HAP-1 (cell line): Measurements from ENCODE around the gene HOXA9.

Source experiments
- DNase-seq, 2 experiments: peaks; one replicate each; pipeline ENCODE4 v3.0.0-alpha.2; 2016 to 2020; ENCODE audit warnings: low spot score in 2 of 2
- H3K27me3 ChIP-seq: fragments of 250-450 bp; sonication (Bioruptor Pico); 2 replicates; pipeline ENCODE4 v1.5.1; 2020; ENCODE audit warnings: low read depth, mild to moderate bottlenecking, moderate library complexity
- H3K36me3 ChIP-seq: fragments of 250-450 bp; sonication (Bioruptor Pico); replicated peaks from 2 replicates; pipeline ENCODE4 v1.5.1; 2020; ENCODE audit warnings: mild to moderate bottlenecking
- H3K4me1 ChIP-seq: fragments of 250-450 bp; sonication (Bioruptor Pico); 2 replicates; pipeline ENCODE4 v1.5.1; 2020; ENCODE audit warnings: mild to moderate bottlenecking
- H3K4me3 ChIP-seq: fragments of 250-450 bp; sonication (Bioruptor Pico); 2 replicates; pipeline ENCODE4 v1.5.1; 2020; ENCODE audit warnings: mild to moderate bottlenecking, moderate library complexity
- H3K9me3 ChIP-seq: fragments of 250-450 bp; sonication (Bioruptor Pico); 2 replicates; pipeline ENCODE4 v1.5.1; 2020; ENCODE audit warnings: mild to moderate bottlenecking, moderate library complexity
- in situ Hi-C: fragments of 300-500 bp; cut with MboI; formaldehyde crosslinking; loops from 3 replicates; pipeline ENCODE4 v1.14.3; 2020; ENCODE audit warnings: low sequenced_read_pairs, inconsistent platforms, mixed read lengths

HOXA9 gene

GRCh38 chr7:27115221-27116026 is 49.9 kb downstream of the HOXA9 start:
- in situ Hi-C loops, result no loop called here
- Histone ChIP-seq H3K4me3 (peak overlapping the region; percentile 4), H3K36me3 (no peaks in the 10 kb centered on the region), H3K4me1 (peaks cover 32% of the 10 kb centered on the region), H3K27me3 (no peaks in the 10 kb centered on the region), H3K9me3 (no peaks in the 10 kb centered on the region)
- DNase-seq, result peak; percentile 84 to 86

GRCh38 chr7:27114881-27115220 is 50.5 kb downstream of the HOXA9 start:
- H3K9me3 ChIP-seq, result no peaks in the 10 kb centered on the region
- no peak for DNase-seq
- no peaks in the 10 kb centered on the region for H3K27me3 ChIP-seq
- in situ Hi-C loops, result no loop called here
- peaks cover 32% of the 10 kb centered on the region for H3K4me1 ChIP-seq
- H3K36me3 ChIP-seq, result no peaks in the 10 kb centered on the region
- H3K4me3 ChIP-seq, result no peak overlapping the region

- Histone ChIP-seq H3K4me1 (peaks cover 32% of the 10 kb centered on the region), H3K27me3 (no peaks in the 10 kb centered on the region), H3K36me3 (no peaks in the 10 kb centered on the region), H3K9me3 (no peaks in the 10 kb centered on the region), H3K4me3 (no peak overlapping the region)
- no peak for DNase-seq
- in situ Hi-C loops, result no loop called here
These were observed 51.2 kb downstream of the HOXA9 start for GRCh38 chr7:27113991-27114769.

- in situ Hi-C loops, result no loop called here
- Histone ChIP-seq H3K4me3 (no peak overlapping the region), H3K27me3 (no peaks in the 10 kb centered on the region)
These were observed 52.1 kb downstream of the HOXA9 start for GRCh38 chr7:27112955-27113949.

More at GRCh38 chr7:27112955-27113949, 52.1 kb downstream of the HOXA9 start:
- Histone ChIP-seq H3K9me3 (no peaks in the 10 kb centered on the region), H3K36me3 (no peaks in the 10 kb centered on the region), H3K4me1 (peaks cover 32% of the 10 kb centered on the region)
- no peak for DNase-seq
